Neural cell (in vitro differentiated cells): Measurements from ENCODE around the gene ROPN1. TPM values are rescaled to one million over a fixed set of nuclear protein-coding genes. Genes with fewer than 3 reads are reported as not detected.
"Not testable (repeated sequence)": the region's sequence is repeated elsewhere in the genome, so short reads cannot be mapped to it uniquely, and the experiment has no call there.

Source experiments
- H2AFZ ChIP-seq: fragments of 200-600, 300-800 bp; sonication (generic), shearing (Covaris generic); 2 replicates; pipeline ENCODE4 v1.6.0; 2014; ENCODE audit warnings: low read depth, mild to moderate bottlenecking, antibody characterized with exemption, low read length, moderate library complexity
- H3F3A ChIP-seq: fragments of 200-600 bp; shearing (Covaris generic); 2 replicates; pipeline ENCODE4 v1.6.1; 2016; ENCODE audit warnings: mild to moderate bottlenecking, moderate library complexity, mixed read lengths, antibody characterized with exemption, low read length; ENCODE audit not compliant: insufficient read depth, poor library complexity, severe bottlenecking
- H3K27ac ChIP-seq: fragments of 200-600, 300-800 bp; sonication (generic), shearing (Covaris generic); 2 replicates; pipeline ENCODE4 v1.5.1; 2014; ENCODE audit warnings: mild to moderate bottlenecking, low read length, moderate library complexity
- H3K27me3 ChIP-seq: fragments of 300-800, 200-600 bp; sonication (generic), shearing (Covaris generic); 2 replicates; pipeline ENCODE4 v1.6.0; 2014; ENCODE audit warnings: mild to moderate bottlenecking, low read depth, low read length, moderate library complexity; ENCODE audit not compliant: insufficient read depth
- H3K36me3 ChIP-seq: fragments of 300-800, 200-600 bp; sonication (generic), shearing (Covaris generic); 2 replicates; pipeline ENCODE4 v1.5.1; 2014; ENCODE audit warnings: mild to moderate bottlenecking, antibody characterized with exemption, low read length, moderate library complexity; ENCODE audit not compliant: insufficient read depth
- H3K4me2 ChIP-seq: fragments of 300-800, 200-600 bp; sonication (generic), shearing (Covaris generic); 2 replicates; pipeline ENCODE4 v1.6.0; 2014; ENCODE audit warnings: mild to moderate bottlenecking, low read length
- H3K4me3 ChIP-seq: fragments of 300-800, 200-600 bp; sonication (generic), shearing (Covaris generic); 2 replicates; pipeline ENCODE4 v1.5.1; 2014; ENCODE audit warnings: mild to moderate bottlenecking, low read length, moderate library complexity
- H3K79me2 ChIP-seq: fragments of 200-600 bp; shearing (Covaris generic); replicated peaks from 2 replicates; pipeline ENCODE4 v1.6.0; 2014; ENCODE audit warnings: mild to moderate bottlenecking, low read length, moderate library complexity; ENCODE audit not compliant: insufficient read depth
- H3K9ac ChIP-seq: fragments of 300-800, 200-600 bp; sonication (generic), shearing (Covaris generic); 2 replicates; pipeline ENCODE4 v1.6.1; 2016; ENCODE audit warnings: mild to moderate bottlenecking, low read length, mixed read lengths
- H3K9me2 ChIP-seq: fragments of 200-600 bp; shearing (Covaris generic); 2 replicates; pipeline ENCODE4 v1.6.1; 2016; ENCODE audit warnings: mild to moderate bottlenecking, low read length, mixed read lengths; ENCODE audit not compliant: insufficient read depth
- H3K9me3 ChIP-seq: fragments of 200-600, 300-800 bp; sonication (generic), shearing (Covaris generic); 2 replicates; pipeline ENCODE4 v1.6.1; 2016; ENCODE audit warnings: mild to moderate bottlenecking, mixed run types, low read length, moderate library complexity, mixed read lengths
- H4K20me1 ChIP-seq: fragments of 200-600 bp; shearing (Covaris generic); 2 replicates; pipeline ENCODE4 v1.6.1; 2016; ENCODE audit warnings: mild to moderate bottlenecking, mixed run types; ENCODE audit not compliant: insufficient read depth
- CTCF ChIP-seq: fragments of 450-650 bp; IDR thresholded peaks from 2 replicates; pipeline ENCODE4 v1.5.1; 2014; ENCODE audit warnings: antibody characterized with exemption, mild to moderate bottlenecking, moderate library complexity; ENCODE audit not compliant: poor library complexity, severe bottlenecking
- EP300 ChIP-seq: fragments of 450-650 bp; conservative IDR thresholded peaks from 2 replicates; pipeline ENCODE4 v1.6.1; 2014; ENCODE audit warnings: antibody characterized with exemption, mild to moderate bottlenecking, moderate library complexity; ENCODE audit not compliant: poor library complexity, severe bottlenecking
- EZH2 ChIP-seq: fragments of 200-600, 300-800 bp; shearing (Covaris generic), sonication (generic); IDR thresholded peaks from 2 replicates; pipeline ENCODE4 v1.6.1; 2014; ENCODE audit warnings: antibody characterized with exemption, low read length, borderline replicate concordance, mild to moderate bottlenecking; ENCODE audit not compliant: insufficient read depth, poor library complexity, severe bottlenecking
- MXI1 ChIP-seq: fragments of 450-650 bp; conservative IDR thresholded peaks from 2 replicates; pipeline ENCODE4 v1.6.1; 2014; ENCODE audit warnings: antibody characterized with exemption, mild to moderate bottlenecking; ENCODE audit not compliant: poor library complexity, severe bottlenecking
- POLR2AphosphoS5 ChIP-seq: IDR thresholded peaks from 2 replicates; pipeline ENCODE4 v1.6.1; 2012
- RAD21 ChIP-seq: fragments of 450-650 bp; conservative IDR thresholded peaks from 2 replicates; pipeline ENCODE4 v1.6.1; 2014; ENCODE audit warnings: antibody characterized with exemption, mild to moderate bottlenecking, moderate library complexity
- REST ChIP-seq: IDR thresholded peaks from 2 replicates; pipeline ENCODE4 v1.6.1; 2012; ENCODE audit warnings: borderline replicate concordance
- SMC3 ChIP-seq: fragments of 450-650 bp; conservative IDR thresholded peaks from 2 replicates; pipeline ENCODE4 v1.6.1; 2014; ENCODE audit warnings: antibody characterized with exemption, mild to moderate bottlenecking, moderate library complexity; ENCODE audit not compliant: poor library complexity
- TAF1 ChIP-seq: IDR thresholded peaks from 2 replicates; pipeline ENCODE4 v1.6.1; 2012; ENCODE audit warnings: low read depth
- polyA plus RNA-seq: library from polyadenylated mRNA; depleted of rRNA; stranded (reverse); fragments of >200 nt; gene quantifications from 2 replicates; pipeline ENCODE4 v1.2.3, GENCODE V29; 2014

The ROPN1 gene
- polyA plus RNA-seq, 1 donor from 2014 or later: not detected

- H3K4me3 ChIP-seq: no peak overlapping the region
- no peaks in the 10 kb centered on the region for H3K36me3 ChIP-seq
- H3K27ac ChIP-seq: no peak overlapping the region
- no peak overlapping the region for H3K9ac ChIP-seq
- no peaks in the 10 kb centered on the region for H3K9me3 ChIP-seq
- H3K79me2 ChIP-seq: no peaks in the 10 kb centered on the region
- TF ChIP-seq CTCF: no peak
- no peak for TF ChIP-seq POLR2AphosphoS5
- TF ChIP-seq RAD21: no peak
- TF ChIP-seq REST: no peak
- no peak for TF ChIP-seq MXI1
- no peak for TF ChIP-seq SMC3
- no peak for TF ChIP-seq EZH2
- TF ChIP-seq EP300: no peak
- TF ChIP-seq TAF1: no peak
- H3F3A ChIP-seq: peaks cover 6% of the 10 kb centered on the region
- no peaks in the 10 kb centered on the region for H3K27me3 ChIP-seq
- no peak overlapping the region for H3K4me2 ChIP-seq
- H4K20me1 ChIP-seq: no peaks in the 10 kb centered on the region
- H3K9me2 ChIP-seq: no peaks in the 10 kb centered on the region
- no peak overlapping the region for H2AFZ ChIP-seq
Measured at GRCh38 chr3:124026516-124026915, 34.6 kb upstream of the ROPN1 start.

GRCh38 chr3:124023531-124023930 lies 31.6 kb upstream of the ROPN1 start:
- not testable (repeated sequence) for H3F3A ChIP-seq, H3K27ac ChIP-seq, H3K9me2 ChIP-seq, H4K20me1 ChIP-seq, H3K27me3 ChIP-seq, H3K79me2 ChIP-seq, H3K9ac ChIP-seq, H3K4me3 ChIP-seq, H3K36me3 ChIP-seq, H3K9me3 ChIP-seq, H2AFZ ChIP-seq, H3K4me2 ChIP-seq

GRCh38 chr3:124019291-124019690 lies 27.4 kb upstream of the ROPN1 start:
- H3K9me3 ChIP-seq: no peaks in the 10 kb centered on the region
- H3F3A ChIP-seq: no peaks in the 10 kb centered on the region
- no peaks in the 10 kb centered on the region for H3K27me3 ChIP-seq
- no peaks in the 10 kb centered on the region for H3K9me2 ChIP-seq
- H3K36me3 ChIP-seq: no peaks in the 10 kb centered on the region
- H3K79me2 ChIP-seq: no peaks in the 10 kb centered on the region
- H2AFZ ChIP-seq: no peak overlapping the region
- no peak overlapping the region for H3K9ac ChIP-seq
- TF ChIP-seq REST: no peak
- TF ChIP-seq RAD21: no peak
- TF ChIP-seq MXI1: no peak
- no peaks in the 10 kb centered on the region for H4K20me1 ChIP-seq
- no peak overlapping the region for H3K27ac ChIP-seq
- no peak overlapping the region for H3K4me3 ChIP-seq
- no peak overlapping the region for H3K4me2 ChIP-seq

- H3K4me2 ChIP-seq, H3K4me3 ChIP-seq, H2AFZ ChIP-seq, H3K9me2 ChIP-seq, H3F3A ChIP-seq, H3K79me2 ChIP-seq, H3K36me3 ChIP-seq, H3K9me3 ChIP-seq, H3K9ac ChIP-seq, H3K27me3 ChIP-seq, H3K27ac ChIP-seq, H4K20me1 ChIP-seq: not testable (repeated sequence)
Measured at GRCh38 chr3:124017502-124017901, 25.6 kb upstream of the ROPN1 start.
